Prostate gland (tissue), 2 donors: Measurements from ENCODE around the gene SAMD4A.

ENCODE experiments used
- POLR2A ChIP-seq: fragments of 450-650 bp; IDR thresholded peaks from one replicate; pipeline ENCODE4 v1.6.1; 2016; ENCODE audit warnings: antibody characterized with exemption, mild to moderate bottlenecking
- POLR2AphosphoS5 ChIP-seq: sonication (generic); formaldehyde crosslinking; IDR thresholded peaks from one replicate; pipeline ENCODE4 v1.6.1; 2017; ENCODE audit warnings: antibody characterized with exemption
- TF ChIP-seq, protein P1 (sequence below), 4 experiments: fragments of 200-600 bp in 2 of 4; fragments of 450-650 bp in 2 of 4; sonication (generic) in 2 of 4; IDR thresholded peaks; 1 replicate in 3 of 4; 2 replicates in 1 of 4; pipeline ENCODE4 v1.5.1; 2016 to 2019; ENCODE audit warnings: antibody characterized with exemption in 4 of 4, mild to moderate bottlenecking in 2 of 4, moderate library complexity in 2 of 4

DNA sequence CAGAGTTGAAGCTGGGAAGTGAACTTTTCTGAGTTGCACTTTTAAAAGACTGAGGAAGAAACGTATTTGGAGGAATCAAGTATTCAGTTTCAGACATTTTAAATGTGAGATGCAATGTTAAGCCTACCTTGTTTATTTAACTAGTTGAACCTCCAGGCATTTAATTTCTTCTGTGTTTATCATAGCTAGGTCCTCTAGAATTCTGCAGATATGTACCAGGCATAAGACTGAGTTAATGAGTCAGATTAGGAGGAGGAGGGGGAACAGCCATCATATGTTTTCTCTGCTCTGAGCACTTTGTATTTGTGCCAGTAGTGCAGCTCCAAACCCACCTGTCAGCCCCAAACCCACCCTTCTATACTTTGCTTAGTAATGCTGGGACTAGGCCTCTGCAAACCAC is 16.4 kb upstream of the SAMD4A start:
- TF ChIP-seq, protein P1, sequence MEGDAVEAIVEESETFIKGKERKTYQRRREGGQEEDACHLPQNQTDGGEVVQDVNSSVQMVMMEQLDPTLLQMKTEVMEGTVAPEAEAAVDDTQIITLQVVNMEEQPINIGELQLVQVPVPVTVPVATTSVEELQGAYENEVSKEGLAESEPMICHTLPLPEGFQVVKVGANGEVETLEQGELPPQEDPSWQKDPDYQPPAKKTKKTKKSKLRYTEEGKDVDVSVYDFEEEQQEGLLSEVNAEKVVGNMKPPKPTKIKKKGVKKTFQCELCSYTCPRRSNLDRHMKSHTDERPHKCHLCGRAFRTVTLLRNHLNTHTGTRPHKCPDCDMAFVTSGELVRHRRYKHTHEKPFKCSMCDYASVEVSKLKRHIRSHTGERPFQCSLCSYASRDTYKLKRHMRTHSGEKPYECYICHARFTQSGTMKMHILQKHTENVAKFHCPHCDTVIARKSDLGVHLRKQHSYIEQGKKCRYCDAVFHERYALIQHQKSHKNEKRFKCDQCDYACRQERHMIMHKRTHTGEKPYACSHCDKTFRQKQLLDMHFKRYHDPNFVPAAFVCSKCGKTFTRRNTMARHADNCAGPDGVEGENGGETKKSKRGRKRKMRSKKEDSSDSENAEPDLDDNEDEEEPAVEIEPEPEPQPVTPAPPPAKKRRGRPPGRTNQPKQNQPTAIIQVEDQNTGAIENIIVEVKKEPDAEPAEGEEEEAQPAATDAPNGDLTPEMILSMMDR (IDR thresholded peaks at IDR 0.05) = no peak
- no peak for TF ChIP-seq POLR2AphosphoS5
- no peak for TF ChIP-seq POLR2A
